Stimulated activated CD8-positive, alpha-beta memory T cell treated with anti-CD3 and anti-CD28 coated beads, Interleukin-7, amount 100 ng/mL, for 4 hours (primary cell): ENCODE data around the gene PPP5C.
"Not testable (repeated sequence)": the region's sequence is repeated elsewhere in the genome, so short reads cannot be mapped to it uniquely, and the experiment has no call there.

Experiments used
- DNase-seq, 2 donors: peaks; one replicate each; pipeline ENCODE4 v3.0.0-alpha.2; 2020; ENCODE audit warnings: low read depth in 2 of 2

PPP5C gene, protein sequence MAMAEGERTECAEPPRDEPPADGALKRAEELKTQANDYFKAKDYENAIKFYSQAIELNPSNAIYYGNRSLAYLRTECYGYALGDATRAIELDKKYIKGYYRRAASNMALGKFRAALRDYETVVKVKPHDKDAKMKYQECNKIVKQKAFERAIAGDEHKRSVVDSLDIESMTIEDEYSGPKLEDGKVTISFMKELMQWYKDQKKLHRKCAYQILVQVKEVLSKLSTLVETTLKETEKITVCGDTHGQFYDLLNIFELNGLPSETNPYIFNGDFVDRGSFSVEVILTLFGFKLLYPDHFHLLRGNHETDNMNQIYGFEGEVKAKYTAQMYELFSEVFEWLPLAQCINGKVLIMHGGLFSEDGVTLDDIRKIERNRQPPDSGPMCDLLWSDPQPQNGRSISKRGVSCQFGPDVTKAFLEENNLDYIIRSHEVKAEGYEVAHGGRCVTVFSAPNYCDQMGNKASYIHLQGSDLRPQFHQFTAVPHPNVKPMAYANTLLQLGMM

DNA sequence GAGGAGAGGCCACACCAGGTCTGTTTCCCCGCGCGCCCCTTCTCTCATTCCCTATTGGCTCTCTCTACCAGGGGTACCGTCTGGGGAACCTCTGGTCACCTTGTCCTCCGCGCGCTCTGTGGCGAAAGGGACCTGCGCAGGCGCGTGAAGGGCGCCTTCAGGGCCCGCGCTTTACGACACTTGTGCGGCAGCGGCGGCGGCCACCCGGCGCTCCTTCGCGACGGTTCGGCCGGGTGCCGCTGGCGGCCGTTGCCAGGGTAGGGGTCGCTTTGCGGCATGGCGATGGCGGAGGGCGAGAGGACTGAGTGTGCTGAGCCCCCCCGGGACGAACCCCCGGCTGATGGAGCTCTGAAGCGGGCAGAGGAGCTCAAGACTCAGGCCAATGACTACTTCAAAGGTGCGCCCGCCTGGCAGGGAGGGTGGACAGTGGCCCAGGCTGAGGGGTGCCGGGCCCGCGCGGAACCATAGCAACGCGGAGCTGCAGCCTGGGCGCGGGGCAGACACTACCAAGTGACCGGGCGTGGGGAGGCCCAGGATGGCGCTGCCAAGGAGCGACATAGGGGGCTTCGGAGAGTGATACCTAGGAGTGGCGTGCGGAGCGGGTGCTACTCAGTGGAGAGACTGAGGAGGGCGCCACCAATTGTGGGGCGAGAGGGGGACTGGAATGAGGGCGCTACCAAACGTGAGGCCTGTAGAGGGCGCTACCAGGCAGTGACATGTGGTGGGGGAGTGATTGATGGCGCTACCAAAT is at the start of gene PPP5C:
Gene PPP5C (plus strand): TSS at position 267 of the 751 bp plus-strand sequence. CDS start 10 bp downstream, at position 277.
- DNase-seq = peak; percentile 68 to 88

DNA sequence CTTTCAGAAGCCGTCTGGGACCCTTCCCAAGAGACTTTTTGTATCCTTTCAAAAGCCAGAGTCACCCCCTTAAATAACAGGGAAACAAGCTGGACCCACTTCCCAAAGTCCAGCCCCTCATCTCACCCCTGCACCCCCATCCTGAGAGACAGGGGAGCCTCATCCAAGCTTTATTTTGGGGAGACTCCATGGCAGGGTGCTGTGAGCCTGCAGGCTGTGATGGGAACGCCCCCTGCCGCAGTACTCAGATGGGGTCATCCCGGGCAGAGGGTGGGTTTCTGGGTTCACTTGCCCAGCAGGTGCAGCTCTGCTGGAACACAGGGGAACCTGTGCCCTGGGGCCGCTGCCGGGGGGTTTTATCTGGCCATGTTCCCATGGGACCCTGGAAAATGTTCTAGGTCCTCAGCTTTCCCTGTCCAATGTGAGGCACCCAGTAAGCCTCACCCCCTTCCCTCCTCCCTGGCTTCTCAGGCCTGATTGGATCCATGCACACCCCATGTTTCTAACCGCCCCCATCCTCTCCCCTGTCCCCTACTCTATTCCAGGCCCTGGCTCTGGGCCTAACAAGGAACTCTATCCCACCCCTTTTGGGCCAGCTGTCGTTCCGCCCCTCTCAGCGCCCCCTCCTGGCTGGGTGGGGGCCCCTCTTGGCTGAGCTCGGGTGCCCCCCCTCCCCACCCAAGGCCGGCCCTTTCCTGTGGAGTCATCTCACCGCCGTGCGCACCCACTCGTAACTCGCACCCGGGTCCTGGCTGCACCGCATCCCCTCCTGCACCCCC is 49.0 kb upstream of the PPP5C start:
- no peak for DNase-seq

DNA sequence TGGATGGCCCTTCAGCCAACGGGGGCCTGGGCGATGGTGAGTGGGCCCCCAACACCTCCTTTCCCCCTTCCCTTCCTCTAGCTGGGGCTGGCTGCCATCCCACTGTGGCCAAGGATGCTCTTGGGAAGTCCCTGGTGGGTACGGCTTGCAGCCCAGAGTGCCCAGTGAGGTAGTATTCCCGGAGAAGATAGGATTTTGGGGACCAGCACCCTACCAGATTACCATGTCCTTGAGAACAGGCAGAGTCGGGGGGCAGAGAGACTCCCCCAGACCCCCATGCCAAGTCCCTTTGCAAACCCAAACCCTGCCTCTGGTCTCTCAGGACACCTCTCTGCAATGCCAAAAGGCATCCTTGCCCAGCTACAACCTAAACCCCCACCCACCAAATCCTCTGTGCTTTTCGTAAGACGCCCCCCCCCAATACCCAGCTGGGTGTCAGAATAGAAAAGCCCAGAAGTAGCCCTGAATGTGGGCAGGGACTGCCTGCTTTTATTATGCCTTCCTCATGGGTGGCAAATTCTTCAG is 48.3 kb upstream of the PPP5C start:
- DNase-seq = no peak

DNA sequence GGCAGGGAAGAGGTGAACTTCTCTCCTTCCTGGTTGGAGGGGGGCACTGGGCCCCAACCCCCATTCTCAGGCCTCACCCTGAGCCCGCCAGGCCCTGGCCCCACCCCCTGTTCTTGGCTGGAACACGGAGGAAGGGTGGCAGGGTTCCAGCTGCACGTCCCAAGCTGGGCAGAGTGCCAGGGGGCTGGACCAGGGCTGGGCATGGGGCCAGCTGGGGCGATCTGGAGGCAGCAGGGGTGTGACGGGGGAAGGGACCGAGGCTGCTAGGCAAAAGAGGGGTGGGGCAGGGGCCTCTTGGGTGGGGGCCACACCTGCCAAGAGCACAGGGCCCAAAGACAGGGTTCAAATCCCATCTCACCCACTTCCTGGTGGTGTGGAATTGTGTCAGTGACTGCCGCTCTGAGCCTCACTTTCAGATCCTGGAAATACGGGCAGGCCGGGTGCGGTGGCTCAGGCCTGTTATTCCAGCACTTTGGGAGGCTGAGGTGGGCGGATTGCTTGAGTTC is 47.8 kb upstream of the PPP5C start:
- DNase-seq = no peak

DNA sequence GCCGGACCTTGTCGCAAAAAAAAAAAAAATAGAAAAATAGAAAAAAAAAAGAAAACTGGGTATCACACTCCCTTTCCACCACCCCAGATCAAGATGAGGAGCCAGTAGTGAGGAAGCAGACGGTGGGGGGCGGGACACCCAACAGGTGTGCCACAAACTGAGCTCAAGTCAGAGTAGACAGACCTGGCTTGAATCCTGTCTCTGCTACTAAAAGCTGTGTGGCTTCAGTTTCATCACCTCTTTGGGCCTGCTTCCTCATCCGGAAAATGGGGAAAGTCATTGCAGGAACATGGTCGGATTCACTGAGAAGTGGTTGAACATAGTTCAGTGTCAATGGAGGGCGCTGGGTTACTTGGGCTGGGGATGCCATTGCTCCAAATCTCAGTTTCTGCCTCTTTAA is 47.2 kb upstream of the PPP5C start:
- no peak for DNase-seq

DNA sequence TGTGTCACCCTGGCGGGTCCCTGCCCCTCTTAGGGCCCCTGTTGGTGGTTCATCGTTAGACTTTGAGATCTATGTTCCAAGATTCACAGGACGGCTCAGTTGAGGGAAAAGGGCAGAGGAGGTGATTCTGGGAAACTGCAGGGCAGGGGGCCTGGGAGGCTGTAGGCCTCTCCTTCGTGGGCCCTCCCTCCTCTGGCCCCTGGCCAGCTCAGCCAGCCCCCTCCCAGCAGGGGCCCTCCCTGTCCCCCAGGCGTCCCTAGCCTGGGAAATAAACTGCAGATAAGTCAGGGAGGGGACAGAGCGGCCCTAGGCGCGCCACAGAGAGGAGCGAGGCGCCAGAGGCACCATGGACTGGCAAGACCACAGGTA is 43.6 kb upstream of the PPP5C start:
- DNase-seq = no peak

DNA sequence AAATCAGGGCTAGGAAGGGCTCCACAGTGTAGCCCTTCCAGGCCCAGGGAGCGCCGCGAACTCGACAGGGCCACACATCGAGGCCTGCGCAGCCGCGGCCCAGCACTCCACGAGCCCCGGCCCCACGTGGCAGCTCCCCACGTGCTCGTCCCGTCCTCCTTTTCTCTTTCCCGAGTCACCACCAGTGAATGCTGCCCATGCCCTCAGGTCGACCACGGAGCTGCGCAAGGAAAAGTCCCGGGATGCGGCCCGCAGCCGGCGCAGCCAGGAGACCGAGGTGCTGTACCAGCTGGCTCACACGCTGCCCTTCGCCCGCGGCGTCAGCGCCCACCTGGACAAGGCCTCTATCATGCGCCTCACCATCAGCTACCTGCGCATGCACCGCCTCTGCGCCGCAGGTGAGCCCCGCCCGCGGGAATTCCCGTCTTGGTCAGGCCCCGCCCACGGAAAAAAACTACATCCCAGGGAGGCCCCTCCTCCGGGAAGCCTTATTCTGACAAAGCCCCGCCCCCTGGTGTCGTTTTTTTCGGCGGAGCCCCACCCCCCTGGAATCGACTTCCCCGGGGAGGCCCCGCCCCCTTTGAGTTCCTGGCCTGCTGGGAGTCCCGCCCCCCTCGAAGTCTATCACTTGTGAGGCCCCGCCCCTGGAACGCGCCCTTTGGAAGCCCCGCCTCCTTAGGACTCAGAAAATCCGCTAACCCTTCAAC is 43.0 kb upstream of the PPP5C start:
- peak in 1 of 2 donors; percentile 12 for DNase-seq

DNA sequence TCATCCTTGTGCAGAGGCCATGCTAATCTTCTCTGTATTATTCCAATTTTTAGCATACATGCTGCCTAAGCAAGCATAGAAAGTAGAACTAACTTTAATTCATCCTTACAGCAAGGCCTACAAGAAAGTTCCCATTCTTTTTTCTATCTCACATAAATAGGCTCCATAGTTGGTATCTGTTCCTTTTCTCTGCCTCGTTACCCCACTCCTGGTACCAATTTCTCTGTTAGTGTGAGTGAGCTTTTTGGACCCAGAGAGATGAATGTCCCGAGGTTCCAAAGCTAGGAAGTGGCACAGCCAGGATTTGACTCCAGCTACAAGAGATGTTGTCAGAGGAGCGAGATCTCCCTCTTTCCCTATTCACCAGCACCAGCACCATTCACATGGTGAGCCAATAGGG is 40.4 kb upstream of the PPP5C start:
- DNase-seq = no peak

DNA sequence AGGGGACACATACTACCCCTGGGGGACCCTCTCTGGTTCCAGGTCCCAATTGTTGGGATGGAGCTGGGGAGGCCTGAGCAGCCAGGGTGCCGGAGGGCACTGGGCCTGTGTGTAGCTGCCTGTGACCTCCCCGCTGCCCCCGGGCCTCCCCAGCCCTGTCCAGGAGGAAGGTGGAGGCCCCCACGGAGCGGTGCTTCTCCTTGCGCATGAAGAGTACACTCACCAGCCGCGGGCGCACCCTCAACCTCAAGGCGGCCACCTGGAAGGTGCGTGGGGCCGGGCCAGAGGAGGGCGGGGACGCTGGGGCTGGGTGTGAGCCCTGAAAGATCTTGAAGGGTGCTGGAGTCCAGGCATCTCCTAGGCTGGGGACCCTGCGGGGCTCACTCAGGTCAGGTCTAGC is 38.4 kb upstream of the PPP5C start:
- DNase-seq = no peak

DNA sequence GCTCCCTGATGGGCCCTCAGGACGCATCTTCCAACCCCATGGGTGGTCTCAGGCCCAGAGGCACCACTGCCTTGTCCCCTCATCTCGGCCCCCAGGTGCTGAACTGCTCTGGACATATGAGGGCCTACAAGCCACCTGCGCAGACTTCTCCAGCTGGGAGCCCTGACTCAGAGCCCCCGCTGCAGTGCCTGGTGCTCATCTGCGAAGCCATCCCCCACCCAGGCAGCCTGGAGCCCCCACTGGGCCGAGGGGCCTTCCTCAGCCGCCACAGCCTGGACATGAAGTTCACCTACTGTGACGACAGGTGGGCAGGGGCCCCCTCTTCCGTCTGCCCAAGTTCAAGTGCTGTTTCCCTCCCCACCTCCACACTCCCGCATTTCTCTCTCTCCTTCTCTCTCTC is 37.8 kb upstream of the PPP5C start:
- DNase-seq = no peak

DNA sequence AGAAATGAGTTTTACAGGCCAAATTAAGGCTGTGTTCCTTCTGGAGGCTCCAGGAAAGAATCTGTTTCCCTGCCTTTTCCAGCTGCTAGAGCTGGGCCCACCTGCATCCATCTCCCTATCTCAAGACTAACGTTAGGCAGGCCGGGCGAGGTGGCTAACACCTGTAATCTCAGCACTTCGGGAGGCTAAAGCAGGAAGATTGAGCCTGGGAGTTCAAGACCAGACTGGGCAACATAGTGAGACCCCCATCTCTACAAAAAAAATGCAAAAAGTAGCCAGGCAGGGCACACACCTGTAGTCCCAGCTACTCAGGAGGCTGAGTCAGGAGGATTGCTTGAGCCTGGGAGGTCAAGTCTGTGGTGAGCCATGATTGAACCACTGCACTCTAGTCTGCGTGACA is 35.4 kb upstream of the PPP5C start:
- no peak for DNase-seq

DNA sequence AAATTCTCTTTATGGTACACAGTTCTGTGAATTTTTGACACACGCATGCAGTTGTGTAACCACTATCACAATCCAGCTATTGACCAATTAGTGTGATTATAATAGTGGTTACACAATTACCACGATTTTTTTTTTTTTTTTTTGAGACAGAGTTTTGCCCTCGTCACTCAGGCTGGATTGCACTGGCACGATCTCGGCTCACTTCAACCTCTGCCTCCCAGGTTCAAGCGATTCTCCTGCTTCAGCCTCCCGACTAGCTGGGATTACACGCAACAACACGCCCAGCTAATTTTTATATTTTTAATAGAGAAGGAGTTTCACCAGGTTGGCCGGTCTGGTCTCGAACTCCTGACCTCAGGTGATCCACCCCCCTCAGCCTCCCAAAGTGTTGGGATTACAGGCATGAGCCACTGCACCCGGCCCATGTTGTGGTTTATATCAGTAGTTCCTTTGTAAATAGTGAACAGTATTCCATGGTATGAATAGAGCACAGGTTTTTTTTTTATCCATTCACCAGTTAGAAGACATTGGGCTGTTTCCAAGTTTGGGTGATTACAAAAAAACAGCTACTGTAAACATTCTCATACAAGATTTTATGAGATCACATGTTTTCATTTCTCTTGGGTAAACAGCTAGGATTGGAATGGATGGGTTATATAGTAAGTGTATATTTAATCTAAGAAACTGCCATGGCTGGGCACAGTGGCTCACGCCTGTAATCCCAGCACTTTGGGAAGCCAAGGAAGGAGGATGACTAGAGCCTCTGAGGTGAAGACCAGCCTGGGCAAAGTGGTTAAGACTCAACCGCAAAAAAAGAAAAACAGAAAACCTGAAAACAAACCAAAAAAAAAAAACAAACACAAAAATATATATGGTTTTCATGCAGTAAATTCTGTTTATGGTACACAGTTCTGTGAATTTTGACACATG is 33.1 kb upstream of the PPP5C start:
- DNase-seq = not testable (repeated sequence)

DNA sequence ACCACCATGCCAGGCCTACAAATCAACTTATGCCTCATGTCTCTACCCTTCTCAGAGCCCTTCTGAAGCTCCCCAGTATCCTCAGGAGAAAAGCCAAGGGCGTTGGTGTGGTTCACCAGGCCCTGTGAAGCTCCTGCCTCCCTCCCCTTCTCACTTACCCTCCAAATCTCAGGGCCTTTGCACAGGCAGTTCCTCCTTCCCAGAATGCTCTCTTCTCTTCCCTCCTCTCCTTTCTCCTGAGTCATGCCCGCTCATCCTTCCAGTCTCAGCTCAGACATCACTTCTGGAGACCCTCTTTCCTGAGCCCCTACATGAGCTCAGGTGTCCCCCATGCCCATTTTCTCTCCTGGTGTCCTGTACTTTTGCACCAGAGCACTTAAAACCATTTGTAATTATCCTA is 29.5 kb upstream of the PPP5C start:
- DNase-seq = no peak

DNA sequence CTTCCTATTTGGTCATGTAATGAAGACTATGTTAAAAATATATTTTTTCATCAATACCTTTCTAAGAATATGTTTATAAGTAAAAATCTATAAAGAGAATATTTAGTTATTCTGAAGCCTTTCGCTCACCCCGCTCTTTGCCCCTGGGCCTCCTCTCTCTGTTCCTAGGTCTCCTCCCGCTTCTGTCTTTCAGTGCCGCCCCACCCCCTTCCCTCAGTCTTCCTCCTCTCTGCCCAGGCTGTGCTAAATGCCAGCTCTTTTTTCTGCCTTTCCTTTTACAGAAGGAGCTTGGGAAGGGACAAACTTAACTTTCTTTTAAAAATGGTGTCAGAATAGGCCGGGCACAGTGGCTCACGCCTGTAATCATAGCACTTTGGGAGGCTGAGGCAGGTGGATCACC is 27.3 kb upstream of the PPP5C start:
- DNase-seq = no peak

DNA sequence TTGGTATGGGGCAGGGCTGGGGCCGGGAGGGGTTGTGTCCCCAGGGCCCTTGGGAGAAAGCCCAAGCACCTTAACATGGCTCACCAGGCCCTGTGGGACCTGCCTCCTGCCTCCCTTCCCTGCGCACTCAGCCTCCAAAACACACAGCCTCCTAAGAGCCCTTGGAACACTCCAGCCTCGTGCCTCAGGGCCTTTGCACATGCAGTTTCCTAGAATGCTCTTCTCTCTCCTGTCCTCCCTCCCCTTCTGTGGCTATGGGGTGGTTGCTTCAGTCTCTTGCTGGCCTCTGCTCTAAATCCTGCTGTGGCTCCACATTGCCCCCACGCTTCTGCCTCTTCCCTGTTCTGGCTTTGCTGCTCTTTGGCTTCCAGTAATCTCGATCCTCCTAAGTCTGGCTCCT is 26.3 kb upstream of the PPP5C start:
- no peak for DNase-seq

DNA sequence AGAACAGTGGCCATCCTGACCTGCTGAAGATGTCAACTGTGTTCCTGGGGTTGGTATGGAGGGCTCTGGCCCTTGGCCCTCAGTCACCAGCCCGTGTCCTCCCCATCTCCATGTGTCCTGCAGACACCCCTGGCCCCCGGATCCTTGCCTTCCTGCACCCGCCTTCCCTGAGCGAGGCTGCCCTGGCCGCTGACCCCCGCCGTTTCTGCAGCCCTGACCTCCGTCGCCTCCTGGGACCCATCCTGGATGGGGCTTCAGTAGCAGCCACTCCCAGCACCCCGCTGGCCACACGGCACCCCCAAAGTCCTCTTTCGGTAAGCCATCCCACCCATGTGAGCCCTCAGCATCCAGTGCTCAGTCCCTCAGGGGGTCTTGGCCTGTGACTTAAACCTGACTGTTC is 25.2 kb upstream of the PPP5C start:
- no peak for DNase-seq

DNA sequence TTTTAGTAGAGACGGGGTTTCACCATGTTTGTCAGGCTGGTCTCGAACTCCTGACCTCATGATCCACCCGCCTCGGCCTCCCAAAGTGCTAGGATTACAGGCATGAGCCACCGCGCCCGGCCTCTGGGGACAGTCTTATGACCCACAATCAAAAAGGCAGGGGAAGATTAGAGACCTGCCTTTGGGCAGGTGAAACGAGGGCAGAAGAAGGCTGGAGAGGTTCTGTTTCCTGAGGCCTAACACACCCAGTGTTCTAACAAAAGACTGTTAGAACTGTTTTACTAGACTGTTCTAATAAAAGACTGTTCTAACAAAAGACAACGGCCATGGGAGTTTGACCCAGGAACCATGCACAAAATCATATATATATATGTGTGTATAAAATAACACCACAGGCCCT is 23.7 kb upstream of the PPP5C start:
- not testable (repeated sequence) for DNase-seq

DNA sequence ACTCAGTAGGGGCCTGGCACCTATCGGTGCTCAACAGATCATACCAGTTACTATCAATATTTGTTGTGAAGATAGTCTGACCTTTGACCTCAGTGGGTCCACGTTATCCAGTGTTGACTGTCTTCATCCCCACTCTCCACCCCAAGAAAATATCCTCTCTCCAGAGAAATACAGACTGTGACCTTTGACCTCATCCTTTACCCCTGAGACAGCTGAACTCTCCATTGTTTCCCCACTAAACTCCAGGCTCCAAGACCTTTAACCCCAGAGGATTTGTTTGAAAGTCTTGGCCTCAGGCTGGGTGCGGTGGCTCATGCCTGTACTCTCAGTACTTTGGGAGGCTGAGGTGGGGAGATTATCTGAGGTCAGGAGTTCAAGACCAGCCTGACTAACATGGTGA is 22.6 kb upstream of the PPP5C start:
- no peak for DNase-seq

DNA sequence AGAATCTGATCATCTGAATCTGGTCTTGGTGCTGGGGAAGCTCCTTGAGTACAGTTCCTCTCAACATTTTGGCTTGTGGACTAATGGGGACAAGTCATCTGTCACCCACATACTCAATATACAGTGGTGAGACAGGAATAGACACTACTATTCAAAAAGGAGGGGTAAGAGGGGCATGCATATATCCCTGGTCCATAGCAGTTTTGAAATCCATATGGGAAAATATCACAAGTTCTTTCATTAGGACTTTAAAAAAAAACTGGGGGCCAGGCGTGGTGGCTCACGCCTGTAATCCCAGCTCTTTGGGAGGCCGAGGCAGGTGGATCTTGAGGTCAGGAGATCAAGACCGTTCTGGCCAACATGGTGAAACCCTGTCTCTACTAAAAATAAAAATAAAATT is 20.3 kb upstream of the PPP5C start:
- DNase-seq = no peak

DNA sequence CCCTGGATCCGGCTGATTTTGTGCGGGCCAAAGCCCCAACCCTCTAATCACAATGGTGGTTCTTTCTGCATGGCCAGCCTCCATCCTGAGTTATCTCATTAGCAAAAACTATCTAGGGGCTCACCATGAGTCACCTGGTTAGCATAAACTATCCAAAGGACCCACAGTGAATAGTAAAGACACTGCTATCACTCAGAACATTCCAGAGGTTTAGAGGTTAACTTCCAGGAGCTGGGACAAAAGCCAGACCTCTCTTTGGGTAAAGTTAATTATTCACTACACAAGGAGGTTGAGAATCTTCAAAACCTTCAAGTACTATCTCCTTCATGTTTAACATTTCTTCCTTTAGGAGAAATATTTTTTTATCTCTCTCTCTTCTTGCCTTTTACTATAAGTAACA is 18.8 kb upstream of the PPP5C start:
- DNase-seq = no peak
